Testis (tissue), 3 donors: Measurements from ENCODE around the gene MTARC1. TPM values are rescaled to one million over a fixed set of nuclear protein-coding genes. Genes with fewer than 3 reads are reported as not detected.

Experiments used
- DNase-seq: peaks from one replicate; pipeline ENCODE4 v3.0.0-alpha.2; 2019
- H3K27ac ChIP-seq, 2 donors: fragments of 200-600 bp; sonication (generic); one replicate each; pipeline ENCODE4 v1.5.1; 2019
- H3K27me3 ChIP-seq: fragments of 200-600 bp; sonication (generic); one replicate; pipeline ENCODE4 v1.5.1; 2019
- H3K36me3 ChIP-seq: fragments of 200-600 bp; sonication (generic); one replicate; pipeline ENCODE4 v1.5.1; 2017; ENCODE audit warnings: low read depth; ENCODE audit errors: missing control alignments
- H3K4me1 ChIP-seq: fragments of 200-600 bp; sonication (generic); one replicate; pipeline ENCODE4 v1.5.1; 2019
- H3K4me3 ChIP-seq, 2 donors: fragments of 200-600 bp; sonication (generic); one replicate each; pipeline ENCODE4 v1.5.1; 2017 to 2019
- H3K9me3 ChIP-seq: fragments of 200-600 bp; sonication (generic); one replicate; pipeline ENCODE4 v1.5.1; 2017
- CTCF ChIP-seq, 3 experiments: fragments of 450-650 bp in 2 of 3; fragments of 200-600 bp in 1 of 3; sonication (generic) in 1 of 3; IDR thresholded peaks; one replicate each; pipeline ENCODE4 v1.5.1; 2016 to 2019; ENCODE audit warnings: antibody characterized with exemption in 3 of 3, mild to moderate bottlenecking in 2 of 3, moderate library complexity in 1 of 3
- POLR2A ChIP-seq: fragments of 450-650 bp; IDR thresholded peaks from one replicate; pipeline ENCODE4 v1.6.1; 2017; ENCODE audit warnings: antibody characterized with exemption, mild to moderate bottlenecking, moderate library complexity
- WGBS, 2 donors: methylation state at CpG; one replicate each; pipeline ENCODE4 v1.1.5; 2018; 5-methylcytosine and 5-hydroxymethylcytosine counted together
- intact Hi-C: fragments of 100-400 bp; cut with DNase I; formaldehyde crosslinking; loops from one replicate; pipeline ENCODE4 v1.15.1; 2023; ENCODE audit warnings: low total_unique reads
- polyA plus RNA-seq: library from polyadenylated mRNA; stranded (reverse); fragments of 350-450 nt; fragmentation: Illumina TruSeq; extraction: RNeasy Lipid Tissue Mini Kit (QIAGEN cat#74804); gene quantifications from one replicate; pipeline ENCODE4 v1.2.3, GENCODE V29; 2014; ENCODE audit warnings: low read depth, low replicate concordance; ENCODE audit not compliant: insufficient read depth
- total RNA-seq, 2 donors: library from RNA; depleted of rRNA; stranded (reverse); fragments of >200 nt; gene quantifications; one replicate each; pipeline ENCODE4 v1.2.3, GENCODE V29; 2016

The MTARC1 gene
- total and polyA plus RNA-seq, 3 donors from 2014 or later: 0.93 to 2.3 (median 1.1) TPM

DNA sequence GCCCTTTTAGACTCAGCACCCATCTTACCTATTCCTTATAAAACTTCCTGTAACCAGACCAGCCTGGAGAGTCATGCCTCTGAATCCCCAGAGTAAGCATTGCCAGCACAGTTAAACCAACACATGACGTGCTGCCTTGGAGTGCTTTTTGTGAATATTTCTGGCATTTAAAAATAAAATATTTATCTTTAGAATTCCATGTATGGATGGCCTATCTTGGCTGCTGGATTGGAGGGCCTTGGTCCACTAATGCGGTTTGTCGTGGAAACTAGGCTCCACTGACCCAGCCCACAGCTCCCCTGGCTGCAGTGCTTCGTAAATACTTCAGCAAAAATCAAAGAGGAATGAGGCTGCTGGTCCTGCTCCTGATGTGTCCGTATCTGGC, 17.5 kb downstream of the MTARC1 start:
- no peak overlapping the region for H3K27ac ChIP-seq
- 70 to 79% methylated on average over 5 of the region's 5 CpGs for WGBS, 2 donors
- intact Hi-C loops: no loop called here
- no peaks in the 10 kb centered on the region for H3K4me1 ChIP-seq
- no peak for DNase-seq
- H3K36me3 ChIP-seq: no peaks in the 10 kb centered on the region
- no peak overlapping the region for H3K4me3 ChIP-seq
- no peaks in the 10 kb centered on the region for H3K9me3 ChIP-seq
- no peaks in the 10 kb centered on the region for H3K27me3 ChIP-seq
- TF ChIP-seq CTCF (IDR thresholded peaks at IDR 0.05) (no peak), POLR2A (no peak)

DNA sequence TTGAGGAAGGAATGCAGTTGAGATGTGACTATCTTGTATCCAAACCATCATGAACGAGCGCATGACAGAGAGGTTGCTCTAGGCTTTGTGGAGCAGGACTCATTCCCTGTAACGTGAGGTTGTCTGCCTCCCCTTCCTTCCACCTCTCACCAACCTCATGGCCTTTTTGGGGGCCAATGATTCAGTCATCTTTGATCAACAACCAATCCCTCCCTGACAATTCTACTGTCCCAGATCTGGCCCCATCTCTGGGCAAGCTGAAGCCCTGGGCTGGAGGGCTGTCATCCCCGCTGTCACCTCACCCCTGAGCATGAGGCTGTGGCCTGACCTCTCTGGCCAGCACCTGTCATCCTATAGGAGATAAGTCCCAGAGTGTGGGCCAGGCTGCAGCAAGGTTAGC, 19.7 kb downstream of the MTARC1 start:
- Histone ChIP-seq H3K36me3 (no peaks in the 10 kb centered on the region), H3K4me3 (no peak overlapping the region), H3K27me3 (no peaks in the 10 kb centered on the region), H3K27ac (no peak overlapping the region), H3K9me3 (no peaks in the 10 kb centered on the region), H3K4me1 (no peaks in the 10 kb centered on the region)
- DNase-seq: no peak
- WGBS, 2 donors: 90 to 96% methylated on average over 4 of the region's 4 CpGs
- TF ChIP-seq POLR2A (no peak), CTCF (IDR thresholded peaks at IDR 0.05) (no peak)
- intact Hi-C loops: no loop called here

DNA sequence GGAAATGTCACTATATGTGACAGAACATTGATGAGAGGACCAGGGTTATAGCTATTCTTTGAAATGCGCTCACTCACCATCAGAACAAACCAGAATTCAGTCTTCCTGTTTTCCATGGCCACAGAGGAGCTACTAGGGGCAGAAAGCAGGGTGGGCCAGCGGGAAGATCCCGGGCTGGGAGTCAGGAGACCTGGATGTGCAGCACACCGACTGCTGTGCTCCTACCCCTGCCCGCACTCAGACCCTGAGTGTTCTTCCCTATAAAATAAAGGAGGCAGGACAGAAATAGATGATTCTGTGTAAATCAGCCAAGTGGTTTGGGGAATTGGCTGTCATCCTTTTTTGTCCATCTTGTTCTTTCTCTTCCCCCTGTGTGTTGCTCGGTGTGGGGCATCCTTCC, 21.0 kb downstream of the MTARC1 start:
- Histone ChIP-seq H3K4me3 (no peak overlapping the region), H3K4me1 (no peaks in the 10 kb centered on the region), H3K27ac (no peak overlapping the region), H3K9me3 (no peaks in the 10 kb centered on the region), H3K27me3 (no peaks in the 10 kb centered on the region), H3K36me3 (no peaks in the 10 kb centered on the region)
- 89 to 91% methylated on average over 6 of the region's 6 CpGs for WGBS, 2 donors
- no peak for DNase-seq
- intact Hi-C loops: no loop called here
- TF ChIP-seq POLR2A (no peak), CTCF (IDR thresholded peaks at IDR 0.05) (no peak)

- TF ChIP-seq POLR2A (no peak), CTCF (IDR thresholded peaks at IDR 0.05) (no peak)
- Histone ChIP-seq H3K4me3 (no peak overlapping the region), H3K27me3 (no peaks in the 10 kb centered on the region), H3K27ac (no peak overlapping the region), H3K36me3 (no peaks in the 10 kb centered on the region), H3K9me3 (no peaks in the 10 kb centered on the region), H3K4me1 (no peaks in the 10 kb centered on the region)
- intact Hi-C loops: no loop called here
- WGBS, 2 donors: 67 to 79% methylated on average over 11 of the region's 11 CpGs
- no peak for DNase-seq
Observed at GRCh38 chr1:220808345-220809186, 21.9 kb downstream of the MTARC1 start.

DNA sequence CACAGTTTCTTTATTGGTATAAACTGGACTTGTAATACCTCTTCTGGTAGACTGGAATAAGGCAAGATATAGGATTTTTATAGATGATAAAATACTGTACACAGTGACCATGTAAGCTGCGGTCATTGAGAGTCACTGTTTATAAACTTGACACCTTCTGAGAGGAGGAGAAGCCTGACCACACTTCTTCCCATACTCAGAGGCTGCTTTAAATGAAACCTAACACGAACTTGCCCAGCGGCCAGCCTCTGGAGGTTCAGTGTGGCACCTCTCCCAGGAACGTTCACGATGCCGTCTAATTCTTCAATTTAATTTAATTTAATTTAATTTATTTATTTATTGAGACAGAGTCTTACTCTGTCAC, 22.5 kb downstream of the MTARC1 start:
- intact Hi-C loops: no loop called here
- Histone ChIP-seq H3K9me3 (no peaks in the 10 kb centered on the region), H3K27ac (no peak overlapping the region), H3K4me1 (no peaks in the 10 kb centered on the region), H3K36me3 (no peaks in the 10 kb centered on the region), H3K27me3 (no peaks in the 10 kb centered on the region), H3K4me3 (no peak overlapping the region)
- TF ChIP-seq POLR2A: no peak
- TF ChIP-seq CTCF (IDR thresholded peaks at IDR 0.05): no peak
- 88 to 90% methylated on average over 6 of the region's 6 CpGs for WGBS, 2 donors
- no peak for DNase-seq
